Measurements from ENCODE around the gene DOC2B. TPM values are rescaled to one million over a fixed set of nuclear protein-coding genes. Genes with fewer than 3 reads are reported as not detected.

The DOC2B gene
- polyA plus RNA-seq, 1 donor (not counting 4 experiments of a cell fraction or from before 2014, with no cell fraction given): not detected

DNA sequence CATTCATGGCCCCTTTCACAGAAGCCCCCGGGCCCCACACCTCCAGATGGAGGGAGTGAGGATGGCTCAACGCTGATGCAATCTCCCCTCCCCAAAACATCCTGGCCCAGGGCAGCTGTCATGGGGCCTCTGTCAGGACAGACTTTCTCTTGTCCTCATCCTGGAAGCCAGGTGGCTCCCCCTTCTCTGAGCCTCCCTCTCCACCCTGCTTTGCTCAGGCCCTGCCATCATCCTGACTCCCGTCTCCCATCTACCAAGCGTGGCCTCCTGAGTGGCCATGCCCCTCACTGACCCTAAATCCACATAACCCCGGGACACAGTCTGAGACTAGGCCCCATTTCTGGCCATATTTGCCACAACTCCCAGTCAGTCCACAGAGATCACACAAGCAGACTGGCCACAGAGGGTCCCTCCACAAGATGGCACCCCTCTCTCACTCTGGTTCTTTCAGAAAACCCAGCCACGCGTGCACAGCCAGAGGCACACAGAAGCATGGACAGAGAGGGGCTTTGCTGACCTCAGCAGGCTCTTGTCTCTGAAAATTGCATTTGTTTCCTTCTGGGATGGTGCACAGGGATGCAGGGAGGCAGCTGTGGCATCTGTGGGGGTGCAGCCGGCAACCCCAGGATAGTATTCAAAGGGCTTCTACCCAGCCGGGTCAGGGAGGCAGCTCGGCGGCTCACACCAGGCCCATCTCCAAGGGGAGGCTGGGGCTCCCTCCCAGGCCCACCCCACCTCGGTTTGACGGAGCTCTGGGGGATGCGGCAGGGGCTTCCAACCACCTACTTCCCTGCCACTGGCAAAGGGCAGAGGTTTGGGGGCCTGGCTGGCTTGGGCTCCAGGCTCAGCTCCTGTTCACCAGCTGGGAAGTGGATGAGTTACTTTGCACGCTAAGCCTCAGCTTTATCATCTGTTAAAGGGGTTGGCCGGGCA lies 16.9 kb downstream of the DOC2B start:
- TF ChIP-seq, protein P1, sequence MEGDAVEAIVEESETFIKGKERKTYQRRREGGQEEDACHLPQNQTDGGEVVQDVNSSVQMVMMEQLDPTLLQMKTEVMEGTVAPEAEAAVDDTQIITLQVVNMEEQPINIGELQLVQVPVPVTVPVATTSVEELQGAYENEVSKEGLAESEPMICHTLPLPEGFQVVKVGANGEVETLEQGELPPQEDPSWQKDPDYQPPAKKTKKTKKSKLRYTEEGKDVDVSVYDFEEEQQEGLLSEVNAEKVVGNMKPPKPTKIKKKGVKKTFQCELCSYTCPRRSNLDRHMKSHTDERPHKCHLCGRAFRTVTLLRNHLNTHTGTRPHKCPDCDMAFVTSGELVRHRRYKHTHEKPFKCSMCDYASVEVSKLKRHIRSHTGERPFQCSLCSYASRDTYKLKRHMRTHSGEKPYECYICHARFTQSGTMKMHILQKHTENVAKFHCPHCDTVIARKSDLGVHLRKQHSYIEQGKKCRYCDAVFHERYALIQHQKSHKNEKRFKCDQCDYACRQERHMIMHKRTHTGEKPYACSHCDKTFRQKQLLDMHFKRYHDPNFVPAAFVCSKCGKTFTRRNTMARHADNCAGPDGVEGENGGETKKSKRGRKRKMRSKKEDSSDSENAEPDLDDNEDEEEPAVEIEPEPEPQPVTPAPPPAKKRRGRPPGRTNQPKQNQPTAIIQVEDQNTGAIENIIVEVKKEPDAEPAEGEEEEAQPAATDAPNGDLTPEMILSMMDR (optimal IDR thresholded peaks at IDR 0.05 in 1 of 3, IDR thresholded peaks at IDR 0.05 in 1 of 3, conservative IDR thresholded peaks at IDR 0.05 in 1 of 3; ENCODE audit: extremely low read depth in 1 of 3, insufficient read depth in 2 of 3, low read length in 3 of 3): peak; percentile 28 to 61 (median 40)
- TF ChIP-seq EZH2 (IDR thresholded peaks at IDR 0.05; ENCODE audit: low read length): no peak
- Histone ChIP-seq H3K9me1 (ENCODE audit: control insufficient read depth, extremely low read depth, insufficient read depth, low read length) (no peaks in the 10 kb centered on the region), H4K20me1 (ENCODE audit: control insufficient read depth, extremely low read depth, insufficient read depth, low read length) (no peaks in the 10 kb centered on the region), H3K27me3 (ENCODE audit: control insufficient read depth, extremely low read depth, insufficient read depth, low read length) (peaks cover 6% of the 10 kb centered on the region), H3K27ac (ENCODE audit: control insufficient read depth, insufficient read depth, low read length) (no peak overlapping the region), H3K9ac (ENCODE audit: control insufficient read depth, extremely low read depth, insufficient read depth, low read length) (no peak overlapping the region), H3K36me3 (ENCODE audit: control insufficient read depth in 2 of 2, extremely low read depth in 1 of 2, insufficient read depth in 2 of 2, low read length in 2 of 2) (no peaks in the 10 kb centered on the region), H3K4me3 (ENCODE audit: control insufficient read depth in 2 of 3, extremely low read depth in 1 of 3, insufficient read depth in 2 of 3, low read depth in 1 of 3, low read length in 3 of 3) (no peak overlapping the region), H3K79me2 (ENCODE audit: control insufficient read depth, insufficient read depth, low read length) (no peaks in the 10 kb centered on the region), H3K4me2 (ENCODE audit: control insufficient read depth, extremely low read depth, insufficient read depth, low read depth, low read length) (no peak overlapping the region), H2AFZ (ENCODE audit: control insufficient read depth, low read length) (no peak overlapping the region), H3K9me3 (ENCODE audit: control insufficient read depth, low read depth, low read length) (no peaks in the 10 kb centered on the region), H3K4me1 (ENCODE audit: control insufficient read depth, extremely low read depth, insufficient read depth, low read length) (no peaks in the 10 kb centered on the region)
- dilution Hi-C loops (cut with MboI; ENCODE audit: extremely low pct_ligation_motif_present, low sequenced_read_pairs): no loop called here
- DNase-seq (ENCODE audit: low read depth, low spot score) (no peak), FAIRE-seq (no peak)

DNA sequence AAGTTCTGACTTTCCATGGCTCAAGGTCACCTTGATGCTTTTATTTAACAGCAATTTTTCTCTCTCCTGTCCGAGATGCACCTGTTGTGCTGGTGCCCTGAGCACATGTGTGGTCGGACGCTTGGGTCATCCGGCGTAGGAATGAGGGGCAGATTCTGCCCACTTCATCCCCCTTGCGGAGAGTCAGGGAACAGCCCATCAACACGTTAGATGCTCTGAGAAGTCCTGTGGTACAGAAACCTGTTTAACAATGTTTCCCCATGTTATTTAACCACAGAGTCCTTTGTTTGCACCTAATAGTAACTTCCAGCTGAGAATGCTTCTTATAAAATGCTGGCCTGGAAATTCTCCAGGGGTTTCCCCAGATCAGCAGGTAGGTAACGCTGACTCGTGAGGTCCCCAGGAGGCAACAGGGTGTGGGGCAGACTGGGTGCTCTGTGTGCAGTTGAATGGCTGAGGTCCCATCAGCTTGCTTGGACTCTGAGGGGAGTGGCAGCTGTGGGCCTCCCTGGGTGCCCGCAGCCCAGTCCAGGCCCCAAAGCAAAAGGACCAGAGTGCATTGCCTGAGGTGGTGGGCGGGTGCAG lies 17.8 kb downstream of the DOC2B start:
- Histone ChIP-seq H3K9me3 (ENCODE audit: control insufficient read depth, low read depth, low read length) (no peaks in the 10 kb centered on the region), H3K36me3 (ENCODE audit: control insufficient read depth in 2 of 2, extremely low read depth in 1 of 2, insufficient read depth in 2 of 2, low read length in 2 of 2) (no peaks in the 10 kb centered on the region), H3K9me1 (ENCODE audit: control insufficient read depth, extremely low read depth, insufficient read depth, low read length) (no peaks in the 10 kb centered on the region), H3K79me2 (ENCODE audit: control insufficient read depth, insufficient read depth, low read length) (no peaks in the 10 kb centered on the region), H3K4me1 (ENCODE audit: control insufficient read depth, extremely low read depth, insufficient read depth, low read length) (no peaks in the 10 kb centered on the region), H3K27ac (ENCODE audit: control insufficient read depth, insufficient read depth, low read length) (no peak overlapping the region), H3K4me3 (ENCODE audit: control insufficient read depth in 2 of 3, extremely low read depth in 1 of 3, insufficient read depth in 2 of 3, low read depth in 1 of 3, low read length in 3 of 3) (no peak overlapping the region), H3K9ac (ENCODE audit: control insufficient read depth, extremely low read depth, insufficient read depth, low read length) (no peak overlapping the region), H2AFZ (ENCODE audit: control insufficient read depth, low read length) (no peak overlapping the region), H3K27me3 (ENCODE audit: control insufficient read depth, extremely low read depth, insufficient read depth, low read length) (peaks cover 6% of the 10 kb centered on the region), H4K20me1 (ENCODE audit: control insufficient read depth, extremely low read depth, insufficient read depth, low read length) (no peaks in the 10 kb centered on the region), H3K4me2 (ENCODE audit: control insufficient read depth, extremely low read depth, insufficient read depth, low read depth, low read length) (no peak overlapping the region)
- FAIRE-seq: no peak
- TF ChIP-seq, protein P1 (optimal IDR thresholded peaks at IDR 0.05 in 1 of 3, IDR thresholded peaks at IDR 0.05 in 1 of 3, conservative IDR thresholded peaks at IDR 0.05 in 1 of 3; ENCODE audit: extremely low read depth in 1 of 3, insufficient read depth in 2 of 3, low read length in 3 of 3): peak in 1 of 3 experiments; percentile 10
- no peak for TF ChIP-seq EZH2 (IDR thresholded peaks at IDR 0.05; ENCODE audit: low read length)
- DNase-seq (ENCODE audit: low read depth, low spot score): no peak
- dilution Hi-C loops (cut with MboI; ENCODE audit: extremely low pct_ligation_motif_present, low sequenced_read_pairs): no loop called here
